ENCODE measurements around the gene CD22.

Gene CD22

DNA sequence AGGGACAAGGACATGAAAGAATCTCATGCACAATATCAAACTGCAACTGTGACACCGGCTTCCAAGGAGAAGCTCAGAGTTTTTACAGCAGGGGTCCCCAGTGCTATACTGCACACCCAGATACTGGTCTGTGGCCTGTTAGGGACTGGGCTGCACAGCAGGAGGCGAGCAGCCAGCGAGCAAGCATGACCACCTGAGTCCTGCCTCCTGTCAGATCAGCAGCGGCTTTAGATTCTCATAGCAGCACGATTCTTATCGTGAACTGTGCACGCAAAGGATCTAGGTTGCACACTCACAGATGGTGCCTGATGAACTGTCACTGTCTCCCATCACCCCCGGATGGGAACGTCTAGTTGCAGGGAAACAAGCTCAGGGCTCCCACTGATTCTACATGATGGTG lies 13.1 kb upstream of the CD22 start:
- DNase-seq: no peak

DNA sequence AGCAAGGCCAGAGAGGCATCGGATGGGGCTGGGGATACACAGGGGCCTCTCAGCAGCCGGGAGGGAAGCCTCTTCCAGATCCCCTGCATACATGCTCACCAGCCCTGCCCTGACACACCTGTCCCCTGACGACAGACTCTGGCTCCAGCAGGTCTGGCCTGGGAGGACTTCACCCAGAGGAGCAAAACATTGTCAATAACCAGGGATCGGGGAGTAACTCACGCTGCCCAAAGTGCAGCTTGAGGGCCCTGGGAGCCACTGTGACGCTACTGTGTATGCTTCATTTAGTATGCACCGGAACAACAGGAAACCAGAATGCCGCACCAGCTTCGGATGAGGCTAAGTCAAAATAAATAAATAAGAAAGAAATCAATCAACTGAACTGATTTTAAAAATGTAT lies 12.4 kb upstream of the CD22 start:
- no peak for DNase-seq

GRCh38 chr19:35317464-35318043 lies 11.4 kb upstream of the CD22 start:
- DNase-seq: no peak

DNA sequence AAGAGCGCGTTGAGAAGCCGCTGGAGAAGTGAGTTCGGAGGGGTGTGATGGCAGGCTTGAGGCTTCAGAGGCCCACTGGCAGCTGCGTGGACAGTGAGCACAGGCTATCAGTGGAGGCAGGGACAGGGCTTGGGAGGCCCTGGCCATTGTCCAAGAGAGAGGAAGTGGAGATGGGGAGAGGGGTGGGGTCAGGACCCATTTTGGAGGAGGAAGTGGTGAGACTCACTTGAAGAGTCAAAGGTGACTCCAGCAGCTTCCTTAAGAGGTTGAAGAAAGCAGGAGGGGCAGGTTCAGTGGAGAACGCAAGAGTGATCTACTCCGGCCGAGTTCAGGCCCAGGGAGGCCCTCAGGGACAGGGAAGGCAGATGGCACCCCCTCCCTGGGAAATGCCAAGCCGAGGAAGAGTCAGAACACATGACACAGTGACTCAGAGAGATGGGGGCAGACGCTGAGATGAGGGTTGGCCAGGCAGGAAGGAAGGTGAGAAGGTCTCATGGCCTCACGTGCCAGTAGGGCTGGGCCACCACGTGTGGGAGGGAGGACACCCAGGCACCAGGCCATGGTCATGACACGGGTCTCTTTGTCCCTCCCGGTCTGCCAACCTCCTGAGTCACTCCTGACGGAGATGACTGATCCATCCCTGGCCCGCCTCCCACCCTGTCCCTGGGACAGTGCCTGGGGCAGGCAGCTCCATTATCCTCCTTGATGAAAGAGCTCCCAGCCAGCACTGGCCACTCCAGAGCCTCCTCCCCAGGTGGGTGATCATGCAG lies 10.1 kb upstream of the CD22 start:
- DNase-seq: peak; percentile 12

DNA sequence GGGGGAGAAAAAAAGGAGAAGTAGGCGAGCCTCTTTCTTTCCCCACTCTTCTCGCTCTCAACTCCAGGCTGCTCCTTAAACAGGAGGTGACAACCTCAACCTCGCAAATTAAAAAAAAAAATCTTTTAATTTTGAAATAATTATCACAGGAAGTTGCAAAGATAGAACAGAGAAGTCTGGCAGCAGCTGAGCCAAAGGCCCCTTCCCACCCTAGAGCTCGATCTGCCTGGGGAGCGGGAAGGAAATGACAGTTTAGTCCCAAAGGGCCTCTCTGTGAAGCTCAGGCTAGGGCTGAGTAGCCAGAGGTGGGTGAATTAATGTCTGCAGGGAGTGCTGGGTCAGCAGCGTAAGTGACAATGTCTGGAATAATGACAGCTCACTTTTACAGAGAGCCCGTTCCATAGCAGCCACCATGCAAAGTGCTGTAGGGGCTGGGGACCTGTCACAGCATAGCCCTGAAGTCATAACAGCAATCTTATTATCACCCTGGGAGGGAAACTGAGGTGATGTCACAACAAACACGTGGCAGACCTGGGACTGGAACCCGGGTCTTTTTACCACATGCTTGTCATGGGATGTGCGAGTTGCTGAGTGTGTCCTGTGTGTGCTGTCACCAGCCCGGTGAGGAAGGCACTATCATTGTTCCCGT lies 8.8 kb upstream of the CD22 start:
- DNase-seq: no peak

DNA sequence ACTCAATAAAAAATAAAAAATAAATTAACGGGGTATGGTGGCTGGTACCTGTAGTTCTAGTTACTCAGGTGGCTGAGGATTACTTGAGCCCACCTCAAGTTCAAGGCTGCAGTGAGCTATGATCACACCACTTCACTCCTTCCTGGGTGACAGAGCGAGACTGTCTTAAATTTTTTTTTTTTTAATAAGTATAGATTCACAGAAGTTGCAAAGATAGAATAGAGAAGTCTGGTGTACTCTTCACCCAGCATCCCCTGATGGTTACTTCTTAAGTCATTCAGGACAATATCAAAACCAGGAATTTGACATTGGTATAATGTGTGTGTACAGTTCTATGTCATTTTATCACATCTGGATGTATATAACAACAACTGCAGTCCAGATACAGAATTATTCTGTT lies 7.7 kb upstream of the CD22 start:
- DNase-seq: no peak

GRCh38 chr19:35322014-35322413 lies 7.0 kb upstream of the CD22 start:
- no peak for DNase-seq

DNA sequence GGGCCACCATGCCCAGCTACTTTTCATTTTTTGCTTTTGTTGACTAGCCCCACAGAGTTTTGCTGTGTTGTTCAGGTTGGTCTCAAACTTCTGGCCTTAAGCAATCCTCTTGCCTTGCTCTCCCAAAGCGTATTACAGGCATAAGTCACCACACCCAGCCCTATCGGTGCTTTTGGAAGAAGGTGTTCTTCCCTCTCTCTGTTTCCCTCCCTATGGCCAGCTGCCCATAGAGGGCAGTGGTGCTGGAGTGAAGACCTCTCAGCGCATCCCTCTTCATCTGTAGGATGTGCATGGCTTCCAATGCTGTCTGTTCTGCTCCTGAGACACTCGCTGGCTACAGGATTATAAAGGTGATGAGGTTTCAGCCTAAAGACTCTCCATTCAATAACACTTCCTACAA lies 1.3 kb upstream of the CD22 start:
- peak; percentile 26 for DNase-seq

DNA sequence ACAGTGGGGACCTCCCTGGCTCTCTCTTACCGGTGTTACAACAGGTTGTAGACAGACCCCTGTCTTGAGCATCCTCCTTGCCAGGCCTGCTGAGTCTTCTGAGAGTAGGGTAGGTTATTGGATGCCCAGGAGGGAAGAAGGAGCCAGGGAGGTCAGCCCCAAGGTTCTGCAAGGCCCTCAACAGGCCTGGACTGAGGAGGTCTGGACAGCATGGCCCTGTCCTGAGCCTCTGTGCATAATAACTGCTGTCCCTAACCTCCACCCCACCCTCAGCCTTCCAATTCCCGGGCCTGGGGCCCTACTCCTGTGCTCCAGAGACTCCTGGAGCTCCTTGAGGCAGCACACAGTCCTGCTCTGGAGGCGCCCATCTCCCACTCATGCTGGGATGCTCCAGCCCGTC lies 336 bp downstream of the CD22 start:
- no peak for DNase-seq

DNA sequence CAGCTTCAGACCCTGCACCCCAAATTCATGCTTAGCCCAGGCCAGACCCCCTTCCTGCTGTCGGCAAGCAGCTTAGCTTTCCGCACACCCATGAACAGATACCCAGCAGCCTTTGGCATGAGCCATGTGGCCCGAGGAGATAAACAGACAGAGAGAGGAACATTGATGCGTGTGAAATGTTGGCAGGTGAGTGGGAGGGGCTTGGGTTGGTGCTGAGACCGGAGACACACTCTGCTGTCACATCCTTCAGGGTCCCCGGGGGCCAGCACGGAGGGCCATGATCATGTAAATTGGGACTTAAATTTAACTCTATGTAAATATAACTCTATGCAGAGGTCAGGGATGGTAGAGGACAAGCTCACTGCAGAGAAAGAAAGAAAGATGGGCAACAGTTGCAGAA lies 1.5 kb downstream of the CD22 start:
- peak; percentile 26 for DNase-seq

GRCh38 chr19:35331551-35332214 lies 2.7 kb downstream of the CD22 start:
- no peak for DNase-seq

GRCh38 chr19:35332817-35333216 lies 3.8 kb downstream of the CD22 start:
- DNase-seq: no peak

- DNase-seq: no peak
These were observed 5.3 kb downstream of the CD22 start for GRCh38 chr19:35334144-35334753.

DNA sequence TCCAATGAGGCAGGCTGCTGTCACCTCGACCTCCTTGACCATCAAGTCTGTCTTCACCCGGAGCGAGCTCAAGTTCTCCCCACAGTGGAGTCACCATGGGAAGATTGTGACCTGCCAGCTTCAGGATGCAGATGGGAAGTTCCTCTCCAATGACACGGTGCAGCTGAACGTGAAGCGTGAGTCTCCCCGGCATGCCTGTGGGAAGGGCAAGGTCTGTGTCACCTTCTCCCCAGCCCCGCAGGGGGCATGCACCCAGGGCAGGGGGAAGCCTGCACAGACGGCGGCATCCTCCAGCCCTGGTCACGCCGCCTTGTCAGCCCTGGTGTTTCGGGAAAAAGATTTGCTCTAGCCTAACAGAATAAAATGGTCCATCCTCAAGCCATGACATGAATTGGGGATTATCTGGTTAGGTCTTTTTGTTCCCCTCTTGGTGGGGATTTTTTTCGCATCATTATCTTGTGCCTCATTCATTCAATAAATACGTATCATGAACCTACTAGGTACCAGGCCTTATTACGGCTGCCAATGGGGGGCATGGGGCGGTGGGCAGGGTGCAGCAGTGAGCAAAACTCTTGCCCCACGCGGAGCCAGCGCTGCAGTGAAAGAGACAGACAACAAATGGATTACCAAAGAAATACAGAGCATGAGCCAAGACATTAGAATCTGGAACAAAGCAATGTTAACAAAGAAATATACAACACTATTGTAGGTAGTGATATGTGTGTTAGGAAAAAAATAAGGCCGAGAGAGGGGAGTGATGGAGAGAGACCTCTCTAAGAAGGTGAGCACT lies 7.4 kb downstream of the CD22 start:
- DNase-seq: no peak

- no peak for DNase-seq
These were observed 8.4 kb downstream of the CD22 start for GRCh38 chr19:35337097-35337983.

GRCh38 chr19:35337984-35338296 lies 9.0 kb downstream of the CD22 start:
- DNase-seq: no peak

- DNase-seq: no peak
These were observed 11.4 kb downstream of the CD22 start for GRCh38 chr19:35340431-35340830.

DNA sequence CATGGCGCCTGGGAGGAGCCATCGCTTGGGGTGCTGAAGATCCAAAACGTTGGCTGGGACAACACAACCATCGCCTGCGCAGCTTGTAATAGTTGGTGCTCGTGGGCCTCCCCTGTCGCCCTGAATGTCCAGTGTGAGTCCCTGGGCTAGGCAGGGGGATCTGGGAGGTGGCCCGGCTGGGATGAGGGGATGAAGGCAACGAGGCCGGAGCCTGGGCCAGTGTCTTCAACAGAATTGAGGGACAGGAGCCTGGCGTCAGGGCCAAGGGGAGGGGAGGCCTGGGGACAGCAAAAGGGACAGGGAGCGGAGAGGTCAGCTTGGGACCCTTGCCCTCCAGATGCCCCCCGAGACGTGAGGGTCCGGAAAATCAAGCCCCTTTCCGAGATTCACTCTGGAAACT lies 12.0 kb downstream of the CD22 start:
- DNase-seq: no peak

- no peak for DNase-seq
These were observed 12.7 kb downstream of the CD22 start for GRCh38 chr19:35341565-35342225.

GRCh38 chr19:35342430-35342829 lies 13.4 kb downstream of the CD22 start:
- DNase-seq: no peak

DNA sequence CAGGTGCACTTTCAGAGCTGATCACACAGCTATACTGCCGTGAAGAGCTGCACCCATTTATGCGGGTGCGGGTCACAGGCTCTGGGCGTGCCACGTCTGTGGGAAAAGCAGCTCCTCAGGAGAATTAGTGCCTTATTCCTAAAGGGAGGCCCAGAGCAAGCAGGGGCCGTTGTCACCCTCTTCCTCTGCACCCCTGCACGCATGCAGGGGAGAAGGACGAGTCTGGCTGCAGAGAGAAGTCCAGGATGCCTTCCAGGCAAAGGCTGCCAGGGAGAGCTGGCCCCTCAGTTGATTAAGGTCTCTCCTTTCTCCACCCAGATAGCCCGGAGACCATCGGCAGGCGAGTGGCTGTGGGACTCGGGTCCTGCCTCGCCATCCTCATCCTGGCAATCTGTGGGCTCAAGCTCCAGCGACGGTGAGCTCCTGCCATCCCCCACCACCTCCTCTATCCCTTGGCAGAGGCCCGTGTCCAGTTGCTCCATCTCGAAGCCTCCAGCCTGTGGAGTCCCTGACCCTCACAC lies 15.6 kb downstream of the CD22 start:
- DNase-seq: no peak

All from hematopoietic multipotent progenitor cell treated with erythropoietin and hydrocortisone succinate and interleukin-3 and kit ligand, for 8 days (in vitro differentiated cells).